GM23248 (cell line): Measurements from ENCODE around the gene CEP170.

Experiments
- EZH2 ChIP-seq: fragments of 200-600 bp; sonication (generic); IDR thresholded peaks from 2 replicates; pipeline ENCODE4 v1.6.1; 2018; ENCODE audit warnings: antibody characterized with exemption, mild to moderate bottlenecking; ENCODE audit not compliant: insufficient read depth, poor library complexity, severe bottlenecking
- EZH2phosphoT487 ChIP-seq: fragments of 200-600 bp; sonication (generic); IDR thresholded peaks from 2 replicates; pipeline ENCODE4 v1.6.1; 2018; ENCODE audit warnings: antibody characterized with exemption, moderate library complexity, mild to moderate bottlenecking, low read depth; ENCODE audit not compliant: insufficient read depth

- TF ChIP-seq EZH2: no peak
- no peak for TF ChIP-seq EZH2phosphoT487
Measured at GRCh38 chr1:243229526-243229925, 25.6 kb downstream of the CEP170 start.
